GM23338 (cell line): ENCODE data around the gene FAM83F. TPM values are rescaled to one million over a fixed set of nuclear protein-coding genes. Genes with fewer than 3 reads are reported as not detected.

Experiments used
- ATAC-seq: fragments of 200-7000 bp; cut with Tn5 transposase; 3 replicates; pipeline ENCODE4 v1.9.1; 2020
- DNase-seq: peaks from one replicate; pipeline ENCODE4 v3.0.0-alpha.2; 2015; ENCODE audit warnings: low spot score
- H2AFZ ChIP-seq: fragments of 200-600 bp; sonication (generic); 2 replicates; pipeline ENCODE4 v1.8.0; 2016; ENCODE audit warnings: antibody characterized with exemption, mild to moderate bottlenecking, moderate library complexity
- H3F3A ChIP-seq: fragments of 200-600 bp; sonication (generic); replicated peaks from 2 replicates; pipeline ENCODE4 v1.8.0; 2017; ENCODE audit warnings: antibody characterized with exemption, mixed run types, low read depth
- H3K27ac ChIP-seq: fragments of 200-600 bp; sonication (generic); 2 replicates; pipeline ENCODE4 v1.6.1; 2016; ENCODE audit warnings: low read depth
- H3K27me3 ChIP-seq: fragments of 200-600 bp; sonication (generic); 2 replicates; pipeline ENCODE4 v1.8.0; 2016; ENCODE audit warnings: mild to moderate bottlenecking, mixed run types, moderate library complexity; ENCODE audit not compliant: insufficient read depth
- H3K36me3 ChIP-seq: fragments of 200-600 bp; sonication (generic); 2 replicates; pipeline ENCODE4 v1.8.0; 2016; ENCODE audit warnings: mild to moderate bottlenecking; ENCODE audit not compliant: insufficient read depth
- H3K4me1 ChIP-seq: fragments of 200-600 bp; sonication (generic); 2 replicates; pipeline ENCODE4 v1.8.0; 2016; ENCODE audit warnings: mild to moderate bottlenecking, moderate library complexity; ENCODE audit not compliant: insufficient read depth
- H3K4me2 ChIP-seq: fragments of 200-600 bp; sonication (generic); 2 replicates; pipeline ENCODE4 v1.7.1; 2017; ENCODE audit warnings: mixed run types
- H3K4me3 ChIP-seq: fragments of 200-600 bp; sonication (generic); 2 replicates; pipeline ENCODE4 v1.6.1; 2016; ENCODE audit warnings: mixed run types
- H3K79me2 ChIP-seq: fragments of 200-600 bp; sonication (generic); replicated peaks from 2 replicates; pipeline ENCODE4 v1.8.0; 2017; ENCODE audit warnings: mild to moderate bottlenecking; ENCODE audit not compliant: insufficient read depth
- H3K9me2 ChIP-seq: fragments of 200-600 bp; sonication (generic); 2 replicates; pipeline ENCODE4 v1.8.0; 2017; ENCODE audit not compliant: insufficient read depth
- H4K20me1 ChIP-seq: fragments of 200-600 bp; sonication (generic); replicated peaks from 2 replicates; pipeline ENCODE4 v1.8.0; 2017; ENCODE audit warnings: mild to moderate bottlenecking; ENCODE audit not compliant: insufficient read depth
- H3K27ac Mint-ChIP-seq: 2 replicates; pipeline ENCODE4 v1.8.0; 2020; ENCODE audit warnings: inconsistent platforms, mild to moderate bottlenecking, moderate library complexity, mixed read lengths
- H3K27me3 Mint-ChIP-seq: 3 replicates; pipeline ENCODE4 v1.8.0; 2022; ENCODE audit warnings: low read depth, mild to moderate bottlenecking, moderate library complexity, mixed read lengths, inconsistent platforms; ENCODE audit not compliant: insufficient read depth, poor library complexity
- H3K36me3 Mint-ChIP-seq: 3 replicates; pipeline ENCODE4 v1.8.0; 2021; ENCODE audit warnings: low read depth, mild to moderate bottlenecking, inconsistent platforms, moderate library complexity, mixed read lengths
- H3K4me1 Mint-ChIP-seq: 3 replicates; pipeline ENCODE4 v1.8.0; 2020; ENCODE audit warnings: mild to moderate bottlenecking, inconsistent platforms, mixed read lengths
- H3K4me3 Mint-ChIP-seq: 3 replicates; pipeline ENCODE4 v1.8.0; 2021; ENCODE audit warnings: moderate library complexity, mild to moderate bottlenecking, inconsistent platforms, mixed read lengths
- H3K9me3 Mint-ChIP-seq: 3 replicates; pipeline ENCODE4 v1.8.0; 2020; ENCODE audit warnings: moderate library complexity, mild to moderate bottlenecking, inconsistent platforms, mixed read lengths
- CREB1 ChIP-seq: fragments of 250-450 bp; sonication (Bioruptor Pico); IDR thresholded peaks from 2 replicates; pipeline ENCODE4 v1.5.0; 2020; ENCODE audit warnings: low read depth, mild to moderate bottlenecking, moderate library complexity
- POLR2AphosphoS5 ChIP-seq: IDR thresholded peaks from 2 replicates; pipeline ENCODE4 v1.6.1; 2016; ENCODE audit warnings: antibody characterized with exemption, low read depth
- ZNF331 ChIP-seq: fragments of 250-450 bp; sonication (Bioruptor Pico); IDR thresholded peaks from 2 replicates; pipeline ENCODE4 v1.5.0; 2020; ENCODE audit warnings: low read depth, mild to moderate bottlenecking, moderate library complexity
- ZNF462 ChIP-seq: fragments of 250-450 bp; sonication (Bioruptor Pico); IDR thresholded peaks from 2 replicates; pipeline ENCODE4 v1.5.0; 2020; ENCODE audit warnings: mild to moderate bottlenecking, moderate library complexity
- polyA plus RNA-seq: library from polyadenylated mRNA; unstranded; fragments of >200 nt; fragmentation: Nextera tagmentation; extraction: Ambion mirVana; gene quantifications from 2 replicates; pipeline ENCODE4 v1.2.1, GENCODE V29; 2016
- total RNA-seq: library from RNA; depleted of rRNA; stranded (reverse); fragments of >200 nt; shearing (Covaris generic); gene quantifications from 2 replicates; pipeline ENCODE4 v1.2.3, GENCODE V29; 2014
- TF ChIP-seq, protein P1 (sequence below), 2 experiments: fragments of 200-600 bp in 1 of 2; sonication (generic) in 1 of 2; conservative IDR thresholded peaks; 2 replicates each; pipeline versions ENCODE4 v1.5.1 to v1.6.1; 2016 to 2017; ENCODE audit warnings: antibody characterized with exemption in 2 of 2, low read depth in 2 of 2, mild to moderate bottlenecking in 2 of 2, moderate library complexity in 1 of 2

FAM83F gene
- total and polyA plus RNA-seq, 2 experiments from 2014 or later = 3.7 to 15.9 TPM

DNA sequence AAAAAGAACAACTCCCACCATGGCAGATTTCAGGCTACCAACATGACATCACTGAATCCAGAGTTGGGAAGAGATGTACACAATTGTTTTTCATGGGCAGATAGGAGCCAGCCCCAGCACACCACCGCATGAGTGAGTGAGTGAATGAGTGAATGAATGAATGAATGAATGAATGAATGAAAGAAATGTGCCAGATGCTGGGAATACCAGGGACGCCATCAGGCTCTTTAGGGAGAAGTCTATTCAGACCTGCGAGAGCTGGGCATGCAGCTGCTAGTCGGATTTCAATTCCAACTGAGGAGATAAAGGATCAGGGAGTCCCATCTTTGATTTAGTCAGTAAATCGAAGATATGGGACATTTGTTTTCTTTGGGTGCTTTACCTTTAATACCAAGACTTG is 15.3 kb upstream of the FAM83F start (continued):
- TF ChIP-seq, protein P1, sequence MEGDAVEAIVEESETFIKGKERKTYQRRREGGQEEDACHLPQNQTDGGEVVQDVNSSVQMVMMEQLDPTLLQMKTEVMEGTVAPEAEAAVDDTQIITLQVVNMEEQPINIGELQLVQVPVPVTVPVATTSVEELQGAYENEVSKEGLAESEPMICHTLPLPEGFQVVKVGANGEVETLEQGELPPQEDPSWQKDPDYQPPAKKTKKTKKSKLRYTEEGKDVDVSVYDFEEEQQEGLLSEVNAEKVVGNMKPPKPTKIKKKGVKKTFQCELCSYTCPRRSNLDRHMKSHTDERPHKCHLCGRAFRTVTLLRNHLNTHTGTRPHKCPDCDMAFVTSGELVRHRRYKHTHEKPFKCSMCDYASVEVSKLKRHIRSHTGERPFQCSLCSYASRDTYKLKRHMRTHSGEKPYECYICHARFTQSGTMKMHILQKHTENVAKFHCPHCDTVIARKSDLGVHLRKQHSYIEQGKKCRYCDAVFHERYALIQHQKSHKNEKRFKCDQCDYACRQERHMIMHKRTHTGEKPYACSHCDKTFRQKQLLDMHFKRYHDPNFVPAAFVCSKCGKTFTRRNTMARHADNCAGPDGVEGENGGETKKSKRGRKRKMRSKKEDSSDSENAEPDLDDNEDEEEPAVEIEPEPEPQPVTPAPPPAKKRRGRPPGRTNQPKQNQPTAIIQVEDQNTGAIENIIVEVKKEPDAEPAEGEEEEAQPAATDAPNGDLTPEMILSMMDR (conservative IDR thresholded peaks at IDR 0.05; ENCODE audit: low read depth in 2 of 2) = no peak
- TF ChIP-seq ZNF331 (no peak), CREB1 (no peak), ZNF462 (CRISPR knock-in tag) (no peak)

GRCh38 chr22:39980596-39980995 is 14.2 kb upstream of the FAM83F start:
- Histone ChIP-seq H2AFZ (no peak overlapping the region), H3K79me2 (no peaks in the 10 kb centered on the region), H4K20me1 (no peaks in the 10 kb centered on the region), H3K4me1 (no peaks in the 10 kb centered on the region), H3K27ac (no peak overlapping the region), H3K4me3 (no peak overlapping the region), H3K36me3 (no peaks in the 10 kb centered on the region), H3K9me2 (no peaks in the 10 kb centered on the region), H3K4me2 (no peak overlapping the region), H3F3A (no peaks in the 10 kb centered on the region), H3K27me3 (no peaks in the 10 kb centered on the region)
- H3K4me3 Mint-ChIP-seq = no peak overlapping the region
- DNase-seq (no peak), ATAC-seq (no peak)
- no peaks in the 10 kb centered on the region for H3K36me3 Mint-ChIP-seq
- no peak overlapping the region for H3K27ac Mint-ChIP-seq
- peaks cover 12% of the 10 kb centered on the region for H3K27me3 Mint-ChIP-seq
- H3K4me1 Mint-ChIP-seq = no peaks in the 10 kb centered on the region
- H3K9me3 Mint-ChIP-seq = no peaks in the 10 kb centered on the region
- TF ChIP-seq POLR2AphosphoS5 = no peak
